ENCODE data around the gene RNF157.
A peak's percentile ranks its signal among the peaks of the same experiment; 100 is the strongest.

Gene RNF157

DNA sequence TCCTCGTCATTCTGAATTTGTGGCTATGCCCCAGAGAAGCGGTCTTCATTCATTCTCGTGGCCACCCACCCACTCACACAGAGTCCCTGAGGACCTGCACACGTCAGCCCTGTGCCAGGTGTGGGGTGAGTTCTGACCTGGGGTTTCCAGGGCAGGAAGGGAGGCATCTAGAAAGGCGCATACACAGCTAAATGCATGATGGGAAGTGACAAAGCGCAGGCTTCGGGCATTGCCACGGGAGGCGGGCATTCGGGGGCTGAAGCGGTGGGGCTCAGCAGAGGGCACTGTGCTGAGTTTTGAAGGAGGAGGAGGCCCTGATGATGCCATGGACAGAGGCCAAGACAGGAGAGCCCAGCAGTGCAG is 35.8 kb upstream of the RNF157 start:
- Histone ChIP-seq H3K4me1 (ENCODE audit: insufficient read depth, poor library complexity, severe bottlenecking) (no peaks in the 10 kb centered on the region), H3K36me3 (ENCODE audit: low read depth) (no peaks in the 10 kb centered on the region), H3K27ac (ENCODE audit: poor library complexity, severe bottlenecking) (no peak overlapping the region), H3K9me3 (ENCODE audit: severe bottlenecking) (no peaks in the 10 kb centered on the region), H3K27me3 (ENCODE audit: insufficient read depth, poor library complexity, severe bottlenecking) (no peaks in the 10 kb centered on the region), H3K4me3 (ENCODE audit: severe bottlenecking) (no peak overlapping the region)
- TF ChIP-seq, protein P1, sequence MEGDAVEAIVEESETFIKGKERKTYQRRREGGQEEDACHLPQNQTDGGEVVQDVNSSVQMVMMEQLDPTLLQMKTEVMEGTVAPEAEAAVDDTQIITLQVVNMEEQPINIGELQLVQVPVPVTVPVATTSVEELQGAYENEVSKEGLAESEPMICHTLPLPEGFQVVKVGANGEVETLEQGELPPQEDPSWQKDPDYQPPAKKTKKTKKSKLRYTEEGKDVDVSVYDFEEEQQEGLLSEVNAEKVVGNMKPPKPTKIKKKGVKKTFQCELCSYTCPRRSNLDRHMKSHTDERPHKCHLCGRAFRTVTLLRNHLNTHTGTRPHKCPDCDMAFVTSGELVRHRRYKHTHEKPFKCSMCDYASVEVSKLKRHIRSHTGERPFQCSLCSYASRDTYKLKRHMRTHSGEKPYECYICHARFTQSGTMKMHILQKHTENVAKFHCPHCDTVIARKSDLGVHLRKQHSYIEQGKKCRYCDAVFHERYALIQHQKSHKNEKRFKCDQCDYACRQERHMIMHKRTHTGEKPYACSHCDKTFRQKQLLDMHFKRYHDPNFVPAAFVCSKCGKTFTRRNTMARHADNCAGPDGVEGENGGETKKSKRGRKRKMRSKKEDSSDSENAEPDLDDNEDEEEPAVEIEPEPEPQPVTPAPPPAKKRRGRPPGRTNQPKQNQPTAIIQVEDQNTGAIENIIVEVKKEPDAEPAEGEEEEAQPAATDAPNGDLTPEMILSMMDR (IDR thresholded peaks at IDR 0.05; ENCODE audit: poor library complexity, severe bottlenecking) = no peak
- no peak for ATAC-seq (ENCODE audit: low read depth)
- no peak for DNase-seq (ENCODE audit: low spot score)

DNA sequence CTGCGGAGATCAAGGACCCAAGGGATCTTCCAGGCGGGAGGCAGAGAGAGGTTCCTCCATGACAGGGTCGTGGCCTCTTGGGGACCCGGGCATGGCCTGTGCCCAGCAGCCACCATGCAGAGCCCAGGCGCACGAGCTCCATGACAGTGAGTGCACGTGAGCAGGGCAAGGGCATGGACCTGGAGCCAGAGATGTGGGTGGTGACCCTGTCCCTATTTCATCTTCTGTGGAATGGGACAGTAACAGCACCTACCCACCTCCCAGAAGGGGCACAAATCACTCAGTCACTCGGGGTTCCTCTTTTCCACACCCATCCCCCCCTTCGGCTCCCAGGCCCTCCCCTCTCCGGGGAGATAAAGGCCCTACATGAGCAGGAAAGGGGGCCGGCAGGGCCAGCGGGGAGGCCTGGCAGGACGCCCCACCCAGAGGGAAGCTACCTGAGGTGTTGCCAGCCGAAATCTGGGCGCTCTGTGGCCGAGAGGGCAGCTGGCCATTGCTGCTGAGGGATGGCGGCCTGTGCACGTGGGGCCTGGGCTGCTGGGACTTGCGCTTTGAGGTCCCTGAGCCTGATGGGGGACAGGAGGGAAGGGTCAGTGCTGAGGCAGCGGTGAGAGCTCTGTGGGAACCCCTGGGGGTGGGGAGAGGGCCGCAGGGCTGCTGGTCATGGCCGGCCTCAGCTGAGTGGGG is 35.2 kb upstream of the RNF157 start:
- Histone ChIP-seq H3K9me3 (ENCODE audit: severe bottlenecking) (no peaks in the 10 kb centered on the region), H3K27ac (ENCODE audit: poor library complexity, severe bottlenecking) (no peak overlapping the region), H3K36me3 (ENCODE audit: low read depth) (no peaks in the 10 kb centered on the region), H3K27me3 (ENCODE audit: insufficient read depth, poor library complexity, severe bottlenecking) (no peaks in the 10 kb centered on the region), H3K4me1 (ENCODE audit: insufficient read depth, poor library complexity, severe bottlenecking) (no peaks in the 10 kb centered on the region), H3K4me3 (ENCODE audit: severe bottlenecking) (no peak overlapping the region)
- TF ChIP-seq, protein P1 (IDR thresholded peaks at IDR 0.05; ENCODE audit: poor library complexity, severe bottlenecking) = no peak
- DNase-seq (ENCODE audit: low spot score) = no peak
- no peak for ATAC-seq (ENCODE audit: low read depth)

DNA sequence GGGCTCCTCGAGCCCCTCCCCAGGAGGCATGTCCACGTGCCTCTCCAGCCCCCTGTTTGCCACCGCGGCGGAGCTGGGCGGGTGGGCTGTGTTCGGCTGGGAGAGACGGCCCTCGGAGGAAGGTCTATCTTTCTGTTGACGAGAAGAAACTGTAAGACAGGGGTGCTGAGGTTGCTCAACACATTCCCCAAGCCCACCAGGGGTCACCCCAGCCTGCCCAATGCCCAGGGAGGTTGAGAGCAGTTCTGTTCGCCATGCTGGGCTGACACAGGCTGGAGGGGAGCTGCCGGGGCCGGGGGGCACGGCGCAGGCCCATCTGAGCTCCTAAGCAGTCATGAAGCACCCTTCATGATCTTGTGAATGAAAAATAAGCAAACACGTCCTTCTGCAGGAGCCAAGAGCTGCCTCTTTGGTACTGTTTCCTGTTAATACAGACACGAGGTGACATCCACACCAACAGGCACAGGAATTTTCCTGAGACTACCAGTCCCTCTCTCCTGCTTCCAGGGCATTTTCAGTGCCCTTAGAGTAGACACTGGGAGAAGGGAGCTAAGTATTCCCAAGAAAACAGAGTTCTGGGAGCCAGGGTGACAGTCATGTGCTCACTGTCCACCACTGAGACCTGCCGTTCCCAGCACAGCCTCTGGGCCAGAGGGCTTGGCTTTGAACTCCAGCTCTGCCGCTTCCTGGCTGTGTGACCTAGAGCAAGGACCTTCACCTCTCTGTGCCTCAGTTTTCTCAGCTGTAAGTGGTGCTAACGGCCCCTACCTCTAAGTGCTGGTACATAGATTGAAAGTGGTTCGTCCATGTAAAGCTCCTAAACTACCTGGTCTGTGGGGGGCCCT is 34.0 kb upstream of the RNF157 start:
- Histone ChIP-seq H3K36me3 (ENCODE audit: low read depth) (peaks cover 6% of the 10 kb centered on the region), H3K27ac (ENCODE audit: poor library complexity, severe bottlenecking) (no peak overlapping the region), H3K4me1 (ENCODE audit: insufficient read depth, poor library complexity, severe bottlenecking) (no peaks in the 10 kb centered on the region), H3K9me3 (ENCODE audit: severe bottlenecking) (no peaks in the 10 kb centered on the region), H3K4me3 (ENCODE audit: severe bottlenecking) (no peak overlapping the region), H3K27me3 (ENCODE audit: insufficient read depth, poor library complexity, severe bottlenecking) (no peaks in the 10 kb centered on the region)
- ATAC-seq (ENCODE audit: low read depth) = no peak
- TF ChIP-seq, protein P1 (IDR thresholded peaks at IDR 0.05; ENCODE audit: poor library complexity, severe bottlenecking) = no peak
- DNase-seq (ENCODE audit: low spot score) = no peak

DNA sequence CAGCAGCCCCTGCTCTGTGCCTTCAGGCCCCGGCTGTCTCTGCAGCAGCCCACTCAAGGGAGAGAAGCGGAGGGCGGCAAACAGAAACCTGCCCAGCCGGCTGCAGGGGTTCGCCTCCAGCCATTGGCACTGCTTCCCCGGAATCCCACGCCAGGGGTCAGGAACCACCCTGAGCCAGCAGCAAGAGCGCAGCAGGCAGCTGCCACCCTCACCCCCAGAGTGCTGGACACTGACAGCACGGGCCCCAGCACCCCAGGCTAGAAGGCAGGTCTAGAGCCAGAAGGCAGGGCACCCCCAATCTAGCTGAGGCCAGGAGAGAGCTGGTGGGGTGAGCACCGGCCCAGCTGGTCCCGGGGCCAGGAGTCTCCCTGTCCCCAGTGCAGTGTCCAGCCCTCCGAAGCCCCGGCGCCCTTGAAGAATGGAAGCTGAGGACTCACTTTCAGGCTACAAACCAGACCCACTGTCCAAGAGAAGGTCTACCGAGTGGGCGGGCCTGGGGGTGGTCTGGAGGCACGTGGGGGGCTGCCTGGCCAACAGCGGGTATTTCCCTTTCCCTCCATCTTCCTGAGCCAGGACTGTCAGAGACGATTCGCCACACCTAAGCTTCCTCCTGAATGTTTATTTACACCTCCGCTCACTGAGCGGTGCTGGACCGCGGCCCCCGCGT is 33.3 kb upstream of the RNF157 start:
- peaks cover 3% of the 10 kb centered on the region for H3K4me1 ChIP-seq (ENCODE audit: insufficient read depth, poor library complexity, severe bottlenecking)
- DNase-seq (ENCODE audit: low spot score) (no peak), ATAC-seq (ENCODE audit: low read depth) (0 out of 3 replicates have a peak, but pooled peaks have one; percentile 4)
- H3K36me3 ChIP-seq (ENCODE audit: low read depth) = peaks cover 12% of the 10 kb centered on the region
- no peak overlapping the region for H3K4me3 ChIP-seq (ENCODE audit: severe bottlenecking)
- no peaks in the 10 kb centered on the region for H3K9me3 ChIP-seq (ENCODE audit: severe bottlenecking)
- TF ChIP-seq, protein P1 (IDR thresholded peaks at IDR 0.05; ENCODE audit: poor library complexity, severe bottlenecking) = no peak
- H3K27me3 ChIP-seq (ENCODE audit: insufficient read depth, poor library complexity, severe bottlenecking) = no peaks in the 10 kb centered on the region
- no peak overlapping the region for H3K27ac ChIP-seq (ENCODE audit: poor library complexity, severe bottlenecking)
